NCI-H1694 treated with DMSO at 0.1 percent for 48 hours (cell line): Measurements from ENCODE around the gene MAFG.
A peak's percentile ranks its signal among the peaks of the same experiment; 100 is the strongest.

Source experiments
- DNase-seq: peaks from one replicate; lab custom pipeline; 2025; lab: John Stamatoyannopoulos, UW

The MAFG gene

DNA sequence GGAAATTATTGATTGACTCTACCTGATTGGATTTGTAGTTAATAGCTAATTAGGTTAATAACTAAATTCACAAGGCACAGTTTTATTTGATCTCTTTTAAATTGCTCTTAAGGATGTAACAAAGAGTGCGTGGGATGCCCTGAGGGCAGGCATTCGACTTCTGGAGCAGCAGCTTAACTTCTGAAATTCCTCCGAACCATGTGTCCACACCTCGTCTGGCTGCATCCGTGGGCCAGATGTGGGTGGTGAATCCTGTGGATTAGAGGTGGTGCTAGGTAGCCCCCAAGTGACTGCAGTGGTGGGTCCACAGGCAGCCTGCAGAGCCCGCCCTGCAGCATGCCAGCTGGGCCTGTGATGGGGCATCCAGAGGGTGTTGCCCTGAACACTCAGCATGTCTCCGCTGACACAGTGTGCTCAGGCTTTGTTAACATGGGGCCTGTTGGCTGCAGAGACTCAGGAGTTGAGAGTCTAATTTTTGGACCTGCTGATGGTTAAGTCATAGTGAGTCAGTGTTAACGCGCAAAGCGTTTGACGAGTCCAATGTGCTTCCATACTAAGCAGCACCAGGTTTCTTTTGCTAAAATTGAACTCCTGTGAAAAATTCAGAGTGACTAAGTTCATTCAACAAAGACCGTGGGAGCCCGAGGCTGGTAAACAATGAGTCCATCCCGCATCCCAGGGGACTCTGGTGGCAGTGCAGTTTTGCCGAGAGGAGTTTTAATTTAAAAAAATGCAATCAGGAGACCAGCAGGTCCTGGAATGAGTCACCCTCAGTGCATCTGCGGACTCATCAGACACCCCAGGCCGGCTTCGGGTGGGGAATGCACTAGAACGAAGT is 29.3 kb downstream of the MAFG start:
- no peak for DNase-seq

DNA sequence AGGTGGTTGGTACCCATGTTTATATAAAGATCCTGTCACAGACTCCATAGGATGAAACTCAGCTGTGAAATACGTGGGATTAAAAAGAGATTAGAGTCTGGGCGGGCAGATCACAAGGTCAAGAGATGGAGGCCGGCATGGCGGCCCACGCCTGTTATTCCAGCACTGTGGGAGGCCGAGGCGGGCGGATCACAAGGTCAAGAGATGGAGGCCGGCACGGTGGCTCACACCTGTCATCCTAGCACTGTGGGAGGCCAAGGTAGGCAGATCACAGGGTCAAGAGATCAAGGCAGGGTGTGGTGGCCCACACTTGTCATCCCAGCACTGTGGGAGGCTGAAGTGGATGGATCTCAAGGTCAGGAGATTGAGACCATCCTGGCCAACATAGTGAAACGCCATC is 32.1 kb downstream of the MAFG start:
- no peak for DNase-seq

DNA sequence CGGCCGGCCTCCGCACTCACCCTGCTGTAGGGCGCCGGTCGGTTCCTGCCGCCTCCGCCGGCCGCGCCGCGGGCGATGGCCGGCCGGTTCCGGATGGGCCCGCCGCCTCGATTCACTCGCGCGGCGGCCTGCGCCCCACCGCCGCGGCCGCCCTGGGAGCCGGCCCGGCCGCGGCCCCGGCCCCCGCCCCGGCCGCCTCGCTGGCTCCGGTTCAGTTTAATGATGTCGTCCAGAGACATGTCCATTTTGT is 36.3 kb downstream of the MAFG start:
- DNase-seq = no peak

DNA sequence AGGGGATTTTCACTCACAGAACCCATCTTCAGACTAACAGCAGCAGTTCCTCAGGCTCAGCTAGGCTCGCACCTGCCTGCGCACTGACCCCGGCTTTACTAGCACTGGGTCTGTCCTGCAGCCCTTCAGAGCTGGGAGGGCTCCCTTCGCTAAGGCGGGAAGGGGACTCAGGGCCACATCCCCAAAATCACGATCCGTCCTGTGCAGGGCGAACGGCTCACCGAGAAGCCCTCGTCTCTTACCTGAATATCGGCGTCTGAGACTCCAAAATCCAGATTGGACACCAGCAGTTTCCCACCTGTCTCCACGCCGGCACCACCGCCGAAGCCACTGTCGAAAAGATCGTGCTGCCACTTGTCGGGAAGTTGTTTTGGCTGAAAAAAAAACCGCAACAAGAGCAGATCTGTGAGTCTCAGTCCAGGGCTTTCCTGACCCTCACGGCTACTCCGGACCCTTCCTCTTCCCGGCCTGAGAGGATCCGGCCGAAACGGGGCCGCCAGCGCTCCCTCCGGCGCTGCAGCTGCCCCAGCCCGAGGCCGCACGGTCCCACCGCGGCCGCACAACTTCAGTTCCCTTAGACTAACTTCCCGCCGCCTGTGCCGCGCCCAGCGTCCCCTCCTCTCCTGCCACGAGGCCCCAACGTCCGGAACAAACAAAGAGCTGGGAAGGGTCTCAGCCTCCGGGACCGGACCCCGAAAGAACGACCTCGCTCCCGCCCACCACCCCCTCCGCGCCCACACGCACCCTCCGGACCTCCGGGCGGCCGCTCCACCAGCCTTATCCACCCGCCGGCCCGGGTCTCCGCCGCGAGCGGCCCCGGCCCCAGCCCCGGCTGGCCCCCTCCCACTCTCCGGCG is 36.9 kb downstream of the MAFG start:
- no peak for DNase-seq

DNA sequence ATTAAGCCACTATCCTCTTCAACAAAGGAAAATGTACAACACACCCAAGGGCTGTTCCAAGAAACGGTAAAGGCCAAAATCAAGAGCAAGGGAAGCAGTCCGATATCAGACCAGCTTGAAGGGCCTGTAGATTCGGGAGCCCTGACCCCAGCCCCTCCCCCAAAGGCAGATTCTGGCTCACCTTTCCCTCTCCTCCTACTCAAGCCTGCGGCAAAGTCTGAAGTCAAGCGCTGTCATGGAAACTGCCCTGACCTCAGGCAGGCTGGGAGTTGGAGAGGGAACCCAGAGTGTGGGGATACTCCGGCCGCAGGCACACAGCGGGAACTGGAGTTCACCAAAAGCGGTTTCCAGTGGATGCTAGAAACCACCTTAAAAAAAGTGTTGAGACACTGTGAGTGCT is 37.9 kb downstream of the MAFG start:
- no peak for DNase-seq

DNA sequence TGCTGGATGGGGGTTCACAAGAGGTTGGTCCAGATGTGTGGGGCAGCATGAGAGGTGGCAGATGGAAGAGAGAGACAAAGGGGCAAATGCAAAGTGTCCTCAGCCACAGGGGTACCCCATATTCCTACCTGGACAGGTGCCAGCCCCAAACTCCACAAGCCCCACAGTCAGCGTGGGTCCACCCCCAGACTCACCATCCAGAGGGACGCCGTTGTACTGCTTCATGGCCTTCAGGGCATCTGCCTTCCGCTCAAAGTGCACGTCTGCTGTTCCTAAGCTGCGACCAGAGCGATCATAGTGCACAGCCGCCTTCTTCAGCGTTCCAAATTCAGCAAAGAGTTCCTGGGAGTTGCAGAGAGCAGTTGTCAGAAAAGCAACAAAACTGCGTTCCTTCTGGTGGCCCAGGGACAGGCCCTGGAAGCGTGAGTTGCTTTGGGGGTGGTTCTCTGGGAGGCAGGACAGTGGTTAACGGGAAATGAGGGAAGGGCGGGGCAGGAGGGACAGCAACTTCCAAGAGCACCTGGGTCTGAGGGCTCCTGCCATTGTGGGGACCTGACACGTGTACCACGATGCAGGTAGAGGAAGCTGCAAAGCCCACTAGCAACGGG is 38.4 kb downstream of the MAFG start:
- no peak for DNase-seq

DNA sequence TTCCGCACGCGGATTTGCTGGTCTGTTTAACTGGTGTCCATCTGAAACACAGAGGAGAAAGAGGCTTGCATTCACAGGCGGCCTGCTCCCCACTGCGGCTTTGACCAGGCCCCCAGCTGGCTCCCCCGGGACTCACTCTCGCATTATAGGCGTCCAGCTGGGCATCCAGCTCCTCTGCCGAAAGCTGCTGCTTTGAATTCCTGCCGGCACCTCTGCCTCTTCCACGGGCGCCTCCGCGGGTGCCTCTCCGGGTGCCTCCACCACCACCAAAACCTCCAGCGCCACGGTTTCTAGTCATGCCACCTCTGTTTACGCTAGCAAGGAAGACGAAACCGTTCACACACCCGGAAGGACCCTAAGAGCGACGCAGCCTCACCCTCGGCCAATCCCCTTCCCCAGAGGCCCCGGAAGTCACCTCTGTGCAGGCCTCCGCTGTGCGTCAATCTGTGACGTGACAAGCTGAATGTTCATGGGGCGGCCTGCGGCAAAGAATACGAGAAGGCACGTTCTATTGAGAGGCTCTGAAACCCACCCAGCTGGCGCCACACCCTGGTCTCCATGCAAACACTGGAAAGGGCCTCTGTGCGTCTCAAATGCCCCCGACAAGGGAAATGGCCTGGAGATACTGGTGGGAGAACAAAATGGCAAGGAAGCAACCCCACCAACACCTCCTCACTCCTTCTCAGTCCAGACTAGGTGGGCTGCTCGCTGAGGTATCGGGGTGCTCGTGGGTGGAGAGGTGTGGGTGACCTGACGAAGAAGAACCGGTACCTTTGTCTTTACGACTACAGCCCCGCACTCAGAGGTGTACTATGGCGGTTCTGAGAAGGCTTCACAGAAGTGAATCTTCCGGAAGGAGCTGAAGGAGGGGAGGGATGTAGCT is 39.2 kb downstream of the MAFG start:
- no peak for DNase-seq

DNA sequence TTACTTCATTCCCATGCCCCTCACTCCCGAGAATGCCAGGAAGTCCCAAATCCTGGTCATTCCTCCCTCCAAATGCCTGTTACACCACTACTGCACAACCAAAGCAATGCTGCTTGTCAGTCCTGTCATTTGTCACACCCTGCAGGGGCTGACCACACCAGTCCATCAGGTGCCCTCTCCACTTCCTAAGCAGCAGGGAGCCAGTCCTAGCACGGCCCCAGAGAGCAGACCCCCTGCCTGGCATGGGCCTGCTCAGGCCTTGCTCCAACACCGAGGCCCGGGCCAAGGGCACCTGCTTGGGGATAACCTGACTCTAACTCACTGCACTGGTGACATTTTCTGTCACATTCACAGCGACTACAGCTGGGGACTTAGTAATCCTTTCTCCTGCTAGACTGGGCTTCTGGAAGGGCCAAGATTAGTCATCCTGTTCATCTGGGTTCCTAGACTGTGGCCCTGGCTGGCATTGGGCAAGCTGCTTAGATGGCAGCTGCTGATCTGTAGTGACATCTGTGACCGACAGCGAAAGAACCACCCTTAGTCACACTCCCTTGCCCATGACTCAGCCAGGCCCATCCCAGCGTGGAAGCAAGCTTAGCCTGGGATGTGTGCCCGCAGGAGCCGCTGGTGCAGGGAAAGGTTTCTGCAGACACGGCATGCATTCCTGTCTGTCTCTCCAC is 41.5 kb downstream of the MAFG start:
- DNase-seq = peak; percentile 71

DNA sequence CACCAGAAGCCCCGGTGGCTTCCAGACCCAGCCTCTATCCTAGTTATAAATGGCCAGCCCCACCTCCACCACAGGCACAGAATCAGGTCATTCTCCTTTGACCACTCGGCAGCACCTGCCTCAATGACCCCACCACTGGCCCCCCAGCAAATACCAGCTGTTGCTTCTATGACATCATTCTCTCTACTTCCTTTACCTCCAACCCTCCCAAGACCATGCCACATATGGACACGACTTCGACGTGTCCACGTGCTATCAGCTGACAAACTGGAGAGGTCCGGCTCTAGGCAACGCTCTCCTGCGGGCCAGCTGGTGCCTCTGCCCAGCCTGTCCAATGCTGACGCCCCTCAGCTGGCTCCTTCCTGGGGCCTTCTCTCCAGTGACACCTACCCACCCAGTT is 42.1 kb downstream of the MAFG start:
- DNase-seq = no peak

DNA sequence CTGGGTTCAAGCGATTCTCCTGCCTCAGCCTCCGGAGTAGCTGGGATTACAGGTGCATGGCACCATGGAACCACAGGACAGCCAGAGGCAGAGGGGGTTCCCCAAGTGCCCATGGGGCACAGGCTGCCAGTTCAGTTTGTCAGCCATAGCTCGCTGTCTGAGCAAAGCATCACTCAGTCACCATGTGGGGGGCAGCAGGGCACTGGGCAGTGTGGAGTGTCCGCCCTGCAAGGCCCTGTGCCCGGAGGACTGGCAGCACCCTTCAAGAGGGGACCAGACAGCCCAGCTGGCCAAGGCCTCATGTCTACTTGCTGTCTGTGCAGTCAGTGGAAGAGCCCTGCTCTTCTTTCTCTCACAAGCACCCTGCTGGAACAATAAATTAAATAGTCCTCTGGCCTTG is 42.6 kb downstream of the MAFG start:
- no peak for DNase-seq

DNA sequence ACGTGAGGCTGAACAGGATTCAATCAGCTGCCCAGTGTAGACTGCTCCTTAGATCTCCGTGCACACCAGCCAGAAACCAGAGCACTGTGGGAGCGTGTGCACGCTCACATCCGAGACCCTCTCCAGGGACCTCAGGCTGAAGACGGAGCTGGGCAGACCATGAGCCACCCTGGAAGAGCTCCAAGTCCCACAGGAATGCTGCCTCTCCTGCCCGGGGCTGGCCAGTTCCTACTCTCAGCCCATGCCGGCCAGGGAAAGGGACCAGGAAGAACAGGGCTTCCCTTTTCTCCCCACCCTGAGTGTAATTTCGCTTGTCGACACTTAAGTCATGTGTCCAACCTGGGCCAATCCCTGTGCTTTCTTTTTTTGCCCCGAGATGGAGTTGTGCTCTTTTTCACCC is 43.0 kb downstream of the MAFG start:
- no peak for DNase-seq

DNA sequence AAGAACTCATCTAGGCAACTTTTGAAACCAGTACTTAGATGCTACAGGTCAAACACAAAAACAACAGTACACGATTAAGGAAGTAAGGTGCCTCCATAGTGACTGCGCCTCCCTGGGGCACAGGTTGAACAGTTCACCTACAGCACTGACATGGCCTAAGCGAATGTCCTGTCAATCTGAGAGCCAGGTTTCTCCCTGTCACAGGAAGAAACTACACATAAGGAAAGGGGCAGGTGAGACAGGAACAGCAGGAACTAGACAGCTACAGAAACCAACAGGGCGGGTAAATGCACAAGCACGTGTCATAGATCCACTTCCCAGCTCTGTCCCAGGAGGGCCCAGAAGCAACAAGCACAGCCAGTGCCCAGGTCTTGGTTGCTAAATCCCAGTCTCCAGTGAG is 48.4 kb downstream of the MAFG start:
- no peak for DNase-seq

DNA sequence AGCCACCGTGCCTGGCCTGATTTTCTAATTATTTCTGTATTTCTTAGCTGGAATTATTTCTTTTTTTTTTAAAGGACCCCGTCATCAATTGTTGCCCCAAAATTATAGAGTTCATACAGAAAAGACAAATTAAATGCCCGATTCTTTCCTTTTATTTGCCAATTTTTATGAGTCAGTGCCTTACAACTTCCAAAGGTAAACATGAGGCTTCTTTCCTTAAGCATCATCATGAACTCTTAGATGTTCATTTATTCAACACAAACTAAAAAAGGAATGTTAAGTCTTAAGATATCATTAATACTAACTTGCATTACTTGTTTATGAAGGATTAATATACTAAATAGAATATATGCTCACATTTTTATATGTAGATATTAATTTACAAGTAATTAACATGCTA is 49.2 kb downstream of the MAFG start:
- DNase-seq = no peak

DNA sequence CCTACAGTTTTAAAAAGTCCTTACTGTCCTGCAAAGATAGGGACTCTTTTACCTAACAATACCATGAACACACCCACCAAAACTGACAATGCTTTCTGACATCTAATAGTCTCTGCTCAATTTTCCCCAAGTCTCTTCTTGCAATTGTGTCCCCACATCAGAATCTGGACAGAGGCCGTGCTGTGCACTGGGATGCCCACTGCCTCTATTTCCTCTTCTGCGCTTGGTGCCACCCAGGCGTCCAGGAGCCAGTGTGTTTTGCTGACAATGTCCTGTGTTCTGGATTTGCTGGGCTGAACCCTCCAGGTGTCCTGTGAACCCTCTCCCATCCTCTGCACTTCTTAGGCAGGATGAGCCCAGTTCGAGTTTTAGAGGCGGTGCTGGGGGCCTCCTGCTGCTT is 50.0 kb downstream of the MAFG start:
- no peak for DNase-seq

DNA sequence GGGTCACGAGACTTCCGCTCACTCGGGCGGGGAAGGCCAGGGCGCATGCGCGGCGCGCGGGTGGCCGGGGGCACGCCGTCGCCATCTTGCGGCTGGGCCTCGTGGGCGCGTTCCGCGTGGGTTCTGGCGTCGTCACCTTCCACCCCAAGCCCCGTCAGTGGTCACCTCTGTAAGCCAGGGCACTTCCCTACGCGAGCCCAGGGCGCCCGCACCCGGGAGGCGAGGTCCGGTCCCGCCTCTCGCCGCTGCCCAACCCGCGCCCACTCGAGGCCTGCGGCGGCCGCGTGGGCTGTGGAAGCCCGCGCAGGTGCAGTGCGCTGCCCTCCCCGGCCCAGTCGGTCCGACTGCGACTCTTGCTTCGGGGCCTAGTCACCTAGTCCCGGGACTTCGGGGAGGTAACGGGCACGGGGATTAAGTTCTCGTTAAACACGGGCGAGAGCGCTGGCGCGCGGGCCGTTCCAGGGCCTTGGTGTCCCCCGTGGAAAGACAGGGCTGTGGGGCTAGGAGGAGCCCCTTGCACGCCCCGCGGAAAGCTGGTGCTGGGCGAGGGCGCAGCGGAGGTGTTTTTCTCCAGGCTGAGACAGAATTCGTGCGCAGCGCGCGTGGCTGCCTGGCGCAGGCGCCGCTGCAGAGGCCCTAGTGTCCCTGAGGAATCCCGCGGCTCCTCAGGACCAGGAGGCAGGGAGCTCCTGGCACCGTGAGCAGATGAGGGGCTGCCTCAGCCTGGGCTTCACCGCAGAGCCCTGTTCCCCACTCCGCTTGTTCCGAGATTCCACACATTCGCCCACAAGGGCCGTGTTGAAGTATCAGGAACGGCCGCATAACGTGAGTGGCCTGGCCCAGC is 55.9 kb downstream of the MAFG start:
- peak; percentile 77 for DNase-seq

DNA sequence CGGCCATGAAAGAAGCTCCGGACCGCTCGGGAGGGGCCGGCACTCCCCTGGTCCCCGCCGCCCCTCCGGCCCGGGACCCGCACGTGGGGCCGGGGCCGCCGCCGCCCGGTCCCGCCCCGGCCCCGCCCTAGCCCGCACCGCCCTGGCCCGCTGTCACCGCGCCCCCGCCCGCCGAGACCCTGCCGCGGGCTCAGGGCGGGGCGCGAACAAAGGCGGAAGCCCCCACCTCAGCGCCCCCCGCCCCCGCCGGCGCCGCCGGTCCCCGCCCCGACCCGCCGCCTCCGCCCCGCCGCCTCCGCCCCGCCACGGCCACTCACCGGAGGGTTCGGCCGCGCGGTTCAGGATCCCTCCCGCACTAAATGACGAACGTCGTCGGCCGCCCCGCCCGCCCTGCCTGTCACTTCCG is 56.6 kb downstream of the MAFG start, which contains the start of gene ARHGDIA:
TSS of gene ARHGDIA (minus strand) at position 357 of the 406 bp plus-strand sequence. CDS start 1,407 bp downstream, outside the sequence.
- DNase-seq = no peak

DNA sequence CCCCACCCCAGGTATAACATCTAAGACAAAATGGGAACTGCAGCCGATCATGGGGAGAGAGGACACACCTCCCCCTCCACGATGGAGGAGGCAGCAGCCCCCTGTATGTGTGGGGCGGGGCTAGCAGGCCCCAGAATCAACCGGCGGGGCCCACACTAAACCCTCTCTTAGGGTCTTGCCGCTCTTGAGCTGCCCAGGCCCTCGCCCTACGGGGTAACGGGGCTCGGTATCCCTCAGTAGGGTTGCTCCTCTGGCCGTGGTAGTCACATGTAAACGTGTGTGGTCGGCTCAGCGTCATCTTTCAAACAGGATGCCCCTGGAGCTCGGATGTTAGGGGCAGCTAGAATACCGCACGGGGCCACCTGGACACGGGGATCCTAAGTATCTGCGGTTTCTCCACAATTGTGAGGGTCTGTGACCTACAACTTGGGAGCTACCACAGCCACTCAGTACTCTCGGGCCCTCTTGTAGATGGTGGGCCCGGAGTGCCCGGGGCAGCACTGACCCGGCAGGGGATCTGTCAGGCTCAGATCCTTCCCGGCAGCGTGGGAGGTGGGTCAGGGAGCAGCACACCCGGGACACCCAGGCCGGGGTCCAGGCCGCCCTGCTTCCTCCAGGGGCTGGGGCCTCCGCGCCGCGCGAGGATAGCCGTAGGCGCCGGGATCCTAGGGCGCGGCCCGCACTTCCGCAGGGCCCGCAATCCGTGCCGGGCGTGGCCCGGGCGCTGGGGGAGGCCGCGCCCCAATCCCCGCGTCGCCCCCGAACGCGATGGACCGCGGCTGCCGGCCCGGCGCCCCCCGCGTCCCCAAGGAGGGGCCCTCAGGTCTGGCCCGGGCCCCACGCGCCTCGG is 57.2 kb downstream of the MAFG start:
- DNase-seq = peak; percentile 45

DNA sequence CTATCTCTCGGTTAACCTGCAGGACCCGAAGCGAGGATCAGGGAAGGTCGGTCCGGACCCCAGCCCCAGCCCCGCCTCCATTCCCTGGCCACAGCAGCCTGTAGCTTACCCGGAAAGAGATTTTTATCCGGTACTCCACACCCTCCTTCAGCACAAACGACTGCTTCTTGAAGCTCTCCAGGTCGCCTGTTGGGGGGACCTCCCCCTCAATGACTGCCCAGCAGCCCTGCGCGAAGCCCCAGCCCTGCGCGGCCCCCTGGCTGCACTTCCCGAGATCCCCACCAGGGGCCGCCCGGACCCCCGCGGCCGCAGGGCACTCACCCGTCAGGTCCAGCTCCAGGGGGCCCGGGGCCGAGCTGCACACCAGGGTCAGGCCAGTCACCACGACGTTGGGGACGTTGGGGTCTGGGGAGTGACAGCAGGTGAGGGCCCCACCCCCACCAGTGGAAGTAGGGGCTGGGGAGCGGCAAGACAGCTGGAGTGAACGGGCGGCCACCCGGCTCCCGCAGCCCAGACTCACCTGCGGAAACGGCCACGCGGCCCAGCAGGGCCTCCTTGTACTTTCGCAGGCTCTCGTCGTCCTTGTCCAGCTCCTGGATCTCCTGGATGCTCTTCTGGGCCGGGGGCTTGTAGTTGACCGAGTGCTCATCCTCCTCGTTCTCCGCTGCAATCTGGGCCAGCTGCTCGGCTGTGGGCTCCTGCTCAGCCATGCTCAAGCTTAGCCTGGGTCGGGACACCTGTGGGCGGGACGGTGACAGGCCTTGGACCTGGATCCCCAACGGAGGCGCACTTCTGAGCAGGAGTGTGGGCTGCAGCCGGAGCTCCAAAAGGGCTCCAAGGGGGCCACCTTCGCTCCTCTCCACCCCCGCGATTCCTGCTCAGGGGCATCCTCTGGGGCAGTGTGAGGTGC is 58.1 kb downstream of the MAFG start:
- DNase-seq = no peak
